Esophagus muscularis mucosa (tissue), 3 donors: ENCODE measurements around the gene SRPRA.

Experiments used
- CTCF ChIP-seq, 3 experiments: fragments of 200-600 bp in 2 of 3; fragments of 450-650 bp in 1 of 3; sonication (generic) in 2 of 3; IDR thresholded peaks; one replicate each; pipeline ENCODE4 v1.5.1; 2017 to 2019; ENCODE audit warnings: antibody characterized with exemption in 3 of 3, mild to moderate bottlenecking in 2 of 3, moderate library complexity in 1 of 3
- EP300 ChIP-seq: sonication (generic); formaldehyde crosslinking; IDR thresholded peaks from one replicate; pipeline ENCODE4 v1.6.1; 2017; ENCODE audit warnings: antibody characterized with exemption

GRCh38 chr11:126293726-126294125, 25.0 kb upstream of the SRPRA start:
- TF ChIP-seq CTCF (IDR thresholded peaks at IDR 0.05) (no peak), EP300 (no peak)
